Activated CD4-positive, alpha-beta T cell treated with anti-CD3 and anti-CD28 coated beads, Interleukin-2, amount 10 ng/mL, durations not matched to agents 7 days and 5 days (primary cell): ENCODE measurements around the gene ANO7. TPM values are rescaled to one million over a fixed set of nuclear protein-coding genes. Genes with fewer than 3 reads are reported as not detected.

ENCODE experiments used
- CTCF ChIA-PET: fragments of 350-600 bp; sonication (Branson Sonifier 250); formaldehyde crosslinking; loops from one replicate; lab custom pipeline; 2021; ENCODE audit warnings: antibody characterized with exemption; lab: Charles Lee
- POLR2A ChIA-PET: fragments of 350-600 bp; sonication (Branson Sonifier 250); formaldehyde crosslinking; loops from one replicate; lab custom pipeline; 2021; ENCODE audit warnings: antibody characterized with exemption; lab: Charles Lee
- DNase-seq: peaks from one replicate; pipeline ENCODE4 v3.0.0-alpha.2; 2020
- H3K27ac Mint-ChIP-seq: one replicate; pipeline ENCODE4 v1.8.0; 2021; ENCODE audit warnings: mild to moderate bottlenecking, moderate library complexity, mixed read lengths
- H3K27me3 Mint-ChIP-seq: one replicate; pipeline ENCODE4 v1.8.0; 2021; ENCODE audit warnings: mixed read lengths
- H3K36me3 Mint-ChIP-seq: one replicate; pipeline ENCODE4 v1.8.0; 2021; ENCODE audit warnings: low read depth, mixed read lengths
- H3K4me1 Mint-ChIP-seq: one replicate; pipeline ENCODE4 v1.8.0; 2021; ENCODE audit warnings: mixed read lengths
- H3K4me3 Mint-ChIP-seq: one replicate; pipeline ENCODE4 v1.8.0; 2021; ENCODE audit warnings: mild to moderate bottlenecking, moderate library complexity, mixed read lengths
- H3K9me3 Mint-ChIP-seq: one replicate; pipeline ENCODE4 v1.8.0; 2021; ENCODE audit warnings: mixed read lengths
- total RNA-seq, 2 experiments: library from RNA; stranded (reverse); gene quantifications; one replicate each; pipeline ENCODE4 v1.2.3, GENCODE V29; 2021

The ANO7 gene
- total RNA-seq, 2 experiments from 2014 or later = 0.12 TPM

DNA sequence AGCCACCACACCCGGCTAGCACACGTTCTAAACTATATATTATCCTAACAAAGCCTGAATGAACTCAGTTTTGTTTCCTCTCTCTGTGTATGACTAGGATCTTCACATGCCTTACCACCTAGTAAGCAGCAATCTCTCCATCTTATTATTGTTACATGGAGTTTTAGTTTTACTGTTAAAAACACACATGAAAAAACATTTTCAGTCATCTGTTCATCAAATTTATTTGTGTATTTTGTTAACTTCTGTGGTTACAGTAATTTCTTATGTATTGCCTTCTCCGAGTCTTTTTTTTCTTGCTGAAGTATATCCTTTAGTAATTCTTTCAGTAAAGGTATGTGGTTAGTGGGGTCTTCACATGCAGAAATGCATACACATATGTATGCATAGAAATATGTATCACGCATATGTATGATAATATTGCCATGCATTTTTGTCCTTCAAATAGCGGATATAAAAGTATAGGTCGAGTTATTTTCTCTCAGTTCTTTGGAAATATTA is 31.4 kb downstream of the ANO7 start:
- H3K36me3 Mint-ChIP-seq = no peaks in the 10 kb centered on the region
- no peak overlapping the region for H3K4me3 Mint-ChIP-seq
- POLR2A ChIA-PET = no interaction called here
- peaks cover 12% of the 10 kb centered on the region for H3K4me1 Mint-ChIP-seq
- no peak for DNase-seq
- no peak overlapping the region for H3K27ac Mint-ChIP-seq
- CTCF ChIA-PET = no interaction called here
- H3K27me3 Mint-ChIP-seq = peaks cover 33% of the 10 kb centered on the region
- H3K9me3 Mint-ChIP-seq = no peaks in the 10 kb centered on the region

DNA sequence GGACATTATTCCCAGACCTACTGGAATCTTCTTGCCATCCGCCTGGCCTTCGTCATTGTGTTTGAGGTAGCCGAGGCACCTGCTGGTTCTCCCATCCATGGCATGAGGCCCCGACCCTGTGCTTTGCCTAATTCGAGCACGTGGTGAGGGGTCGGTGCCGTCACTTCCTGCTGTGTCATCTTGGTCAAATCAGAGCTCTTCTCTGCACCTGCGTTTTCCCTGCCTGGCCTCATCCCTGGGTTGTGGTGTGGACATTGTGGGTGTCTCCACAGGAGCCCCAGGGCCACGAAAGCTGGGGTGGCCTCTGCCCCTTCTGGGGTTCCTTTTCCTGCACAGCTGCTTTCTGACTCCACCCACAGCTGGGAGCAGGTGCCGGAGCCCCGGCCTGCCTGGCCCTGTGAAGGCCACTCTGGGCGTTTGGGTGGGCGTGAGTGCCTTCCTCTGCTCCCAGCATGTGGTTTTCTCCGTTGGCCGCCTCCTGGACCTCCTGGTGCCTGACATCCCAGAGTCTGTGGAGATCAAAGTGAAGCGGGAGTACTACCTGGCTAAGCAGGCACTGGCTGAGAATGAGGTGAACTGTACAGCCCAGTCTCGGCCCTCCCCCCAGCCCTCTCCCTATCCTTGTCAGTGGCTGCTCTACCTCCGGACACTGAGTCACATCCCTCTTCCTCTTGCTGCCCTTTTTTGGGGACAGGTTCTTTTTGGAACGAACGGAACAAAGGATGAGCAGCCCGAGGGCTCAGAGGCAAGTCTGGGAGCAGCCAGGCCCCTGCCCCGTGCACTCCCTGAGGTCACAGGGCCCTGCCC is 34.9 kb downstream of the ANO7 start:
- DNase-seq = no peak
- H3K9me3 Mint-ChIP-seq = no peaks in the 10 kb centered on the region
- peaks cover 10% of the 10 kb centered on the region for H3K4me1 Mint-ChIP-seq
- peaks cover 17% of the 10 kb centered on the region for H3K27me3 Mint-ChIP-seq
- ChIA-PET POLR2A (no interaction called here), CTCF (interaction anchor here (0.6 kb wide), 1 partner anchor 326 kb away, joined by 3 read pairs; no protein-coding TSS in a partner anchor)
- no peak overlapping the region for H3K27ac Mint-ChIP-seq
- no peak overlapping the region for H3K4me3 Mint-ChIP-seq
- H3K36me3 Mint-ChIP-seq = peaks cover 6% of the 10 kb centered on the region

DNA sequence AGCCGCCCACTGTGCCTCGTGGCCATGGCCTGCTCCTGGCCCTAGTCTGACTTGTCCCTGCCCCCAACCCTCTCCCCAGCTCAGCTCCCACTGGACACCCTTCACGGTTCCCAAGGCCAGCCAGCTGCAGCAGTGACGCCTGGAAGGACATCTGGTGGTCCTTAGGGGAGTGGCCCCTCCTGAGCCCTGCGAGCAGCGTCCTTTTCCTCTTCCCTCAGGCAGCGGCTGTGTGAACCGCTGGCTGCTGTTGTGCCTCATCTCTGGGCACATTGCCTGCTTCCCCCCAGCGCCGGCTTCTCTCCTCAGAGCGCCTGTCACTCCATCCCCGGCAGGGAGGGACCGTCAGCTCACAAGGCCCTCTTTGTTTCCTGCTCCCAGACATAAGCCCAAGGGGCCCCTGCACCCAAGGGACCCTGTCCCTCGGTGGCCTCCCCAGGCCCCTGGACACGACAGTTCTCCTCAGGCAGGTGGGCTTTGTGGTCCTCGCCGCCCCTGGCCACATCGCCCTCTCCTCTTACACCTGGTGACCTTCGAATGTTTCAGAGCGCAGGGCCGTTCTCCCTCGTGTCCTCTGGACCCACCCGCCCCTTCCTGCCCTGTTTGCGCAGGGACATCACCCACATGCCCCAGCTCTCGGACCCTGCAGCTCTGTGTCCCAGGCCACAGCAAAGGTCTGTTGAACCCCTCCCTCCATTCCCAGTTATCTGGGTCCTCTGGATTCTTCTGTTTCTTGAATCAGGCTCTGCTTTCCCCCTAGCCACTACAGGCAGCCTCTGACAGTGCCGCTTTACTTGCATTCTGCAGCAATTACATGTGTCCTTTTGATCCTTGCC is 35.8 kb downstream of the ANO7 start:
- no peak for DNase-seq
- ChIA-PET CTCF (no interaction called here), POLR2A (no interaction called here)
- peaks cover 9% of the 10 kb centered on the region for H3K27me3 Mint-ChIP-seq
- peak overlapping the region; percentile 25 for H3K27ac Mint-ChIP-seq
- H3K9me3 Mint-ChIP-seq = no peaks in the 10 kb centered on the region
- peaks cover 2% of the 10 kb centered on the region for H3K4me1 Mint-ChIP-seq
- H3K36me3 Mint-ChIP-seq = peaks cover 9% of the 10 kb centered on the region
- no peak overlapping the region for H3K4me3 Mint-ChIP-seq

DNA sequence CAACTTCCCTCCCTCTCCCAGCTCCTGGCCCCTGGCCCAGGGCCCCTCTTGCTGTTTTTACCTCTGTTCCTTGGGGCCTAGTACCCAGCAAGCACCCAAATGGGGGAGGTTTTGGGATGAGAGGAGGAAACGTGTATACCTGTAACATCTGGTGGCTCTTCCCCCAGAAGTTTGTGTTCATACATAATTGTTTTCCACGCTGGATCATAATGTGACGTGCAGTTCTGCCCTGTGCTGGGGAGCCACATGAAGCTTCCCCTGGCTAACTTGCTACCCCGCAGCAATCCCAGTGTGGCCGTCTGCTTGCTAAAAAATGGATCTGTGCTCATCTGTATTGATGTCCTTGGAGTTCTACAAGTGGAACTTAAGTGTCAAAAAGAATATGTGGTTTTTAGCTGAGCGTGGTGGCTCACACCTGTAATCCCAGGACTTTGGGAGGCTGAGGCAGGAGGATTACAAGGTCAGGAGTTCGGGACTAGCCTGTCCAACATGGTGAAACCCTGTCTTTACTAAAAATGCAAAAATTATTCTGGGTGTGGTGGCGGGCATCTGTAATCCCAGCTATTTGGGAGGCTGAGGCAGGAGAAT is 36.5 kb downstream of the ANO7 start:
- Mint-ChIP-seq H3K27ac (no peak overlapping the region), H3K4me1 (no peaks in the 10 kb centered on the region), H3K4me3 (no peak overlapping the region), H3K9me3 (no peaks in the 10 kb centered on the region), H3K27me3 (peaks cover 3% of the 10 kb centered on the region), H3K36me3 (peaks cover 12% of the 10 kb centered on the region)
- DNase-seq = no peak
- CTCF ChIA-PET = no interaction called here
- POLR2A ChIA-PET = no interaction called here

- CTCF ChIA-PET = no interaction called here
Measured at GRCh38 chr2:241225545-241225944, 37.1 kb downstream of the ANO7 start.

DNA sequence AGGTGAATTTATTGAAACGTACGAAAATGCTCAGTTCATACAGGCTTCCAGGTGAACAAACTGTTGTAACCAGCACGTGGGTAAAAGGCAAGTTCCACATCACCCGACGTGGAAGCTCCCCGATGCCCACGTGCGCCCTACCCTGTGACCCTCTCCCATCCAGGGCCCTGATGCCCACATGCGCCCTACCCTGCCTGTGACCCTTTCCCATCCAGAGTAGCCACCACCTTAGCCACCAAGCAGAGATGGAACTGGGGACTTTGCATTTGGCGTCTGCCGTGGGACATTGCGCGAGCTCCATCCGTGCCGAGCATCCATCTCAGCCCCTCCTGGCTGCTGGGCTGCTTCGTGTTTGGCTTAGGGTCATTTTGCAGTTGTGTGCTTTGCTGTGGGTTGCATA is 37.5 kb downstream of the ANO7 start:
- no peaks in the 10 kb centered on the region for H3K27me3 Mint-ChIP-seq
- ChIA-PET POLR2A (no interaction called here), CTCF (interaction anchor here (0.6 kb wide), 1 partner anchor 92 kb away, joined by 3 read pairs; no protein-coding TSS in a partner anchor)

More at GRCh38 chr2:241225545-241225944, 37.1 kb downstream of the ANO7 start:
- Mint-ChIP-seq H3K27ac (no peak overlapping the region), H3K4me3 (no peak overlapping the region), H3K27me3 (no peaks in the 10 kb centered on the region), H3K36me3 (peaks cover 13% of the 10 kb centered on the region), H3K4me1 (no peaks in the 10 kb centered on the region), H3K9me3 (no peaks in the 10 kb centered on the region)
- no peak for DNase-seq
- POLR2A ChIA-PET = no interaction called here

GRCh38 chr2:241226723-241227572 is 38.5 kb downstream of the ANO7 start:
- no peak overlapping the region for H3K27ac Mint-ChIP-seq
- H3K36me3 Mint-ChIP-seq = peaks cover 20% of the 10 kb centered on the region
- H3K27me3 Mint-ChIP-seq = no peaks in the 10 kb centered on the region

More for the DNA sequence above, 37.5 kb downstream of the ANO7 start:
- Mint-ChIP-seq H3K9me3 (no peaks in the 10 kb centered on the region), H3K4me1 (no peaks in the 10 kb centered on the region), H3K27ac (no peak overlapping the region), H3K4me3 (no peak overlapping the region), H3K36me3 (peaks cover 13% of the 10 kb centered on the region)
- DNase-seq = no peak

GRCh38 chr2:241227594-241227993 is 39.1 kb downstream of the ANO7 start:
- H3K27ac Mint-ChIP-seq = no peak overlapping the region
- peaks cover 21% of the 10 kb centered on the region for H3K36me3 Mint-ChIP-seq
- H3K4me3 Mint-ChIP-seq = no peak overlapping the region
- no peaks in the 10 kb centered on the region for H3K9me3 Mint-ChIP-seq
- ChIA-PET POLR2A (no interaction called here), CTCF (interaction anchor here (1.2 kb wide), 1 partner anchor 8 kb away, joined by 3 read pairs; no protein-coding TSS in a partner anchor)
- DNase-seq = no peak
- H3K27me3 Mint-ChIP-seq = no peaks in the 10 kb centered on the region
- H3K4me1 Mint-ChIP-seq = no peaks in the 10 kb centered on the region

More at GRCh38 chr2:241226723-241227572, 38.5 kb downstream of the ANO7 start:
- CTCF ChIA-PET = interaction anchor here (0.6 to 1.2 kb wide), 2 partner anchors 8 to 91 kb away, joined by 3 read pairs; no protein-coding TSS in a partner anchor
- H3K9me3 Mint-ChIP-seq = no peaks in the 10 kb centered on the region
- H3K4me3 Mint-ChIP-seq = no peak overlapping the region
- H3K4me1 Mint-ChIP-seq = no peaks in the 10 kb centered on the region
- no peak for DNase-seq
- POLR2A ChIA-PET = no interaction called here

- Mint-ChIP-seq H3K27me3 (no peaks in the 10 kb centered on the region), H3K9me3 (no peaks in the 10 kb centered on the region), H3K4me1 (no peaks in the 10 kb centered on the region), H3K27ac (no peak overlapping the region), H3K4me3 (no peak overlapping the region), H3K36me3 (peaks cover 28% of the 10 kb centered on the region)
- DNase-seq = no peak
- CTCF ChIA-PET = interaction anchor here (0.6 to 1.2 kb wide), 2 partner anchors 9 kb away, joined by 3 read pairs; no protein-coding TSS in a partner anchor
- POLR2A ChIA-PET = interaction anchor here (0.6 kb wide), 1 partner anchor 39 kb away, joined by 3 read pairs; no protein-coding TSS in a partner anchor
Measured at GRCh38 chr2:241228081-241228859, 39.8 kb downstream of the ANO7 start.

GRCh38 chr2:241228860-241229516 is 40.5 kb downstream of the ANO7 start:
- POLR2A ChIA-PET = interaction anchor here (0.6 kb wide), 1 partner anchor 39 kb away, joined by 3 read pairs; no protein-coding TSS in a partner anchor
- Mint-ChIP-seq H3K4me1 (no peaks in the 10 kb centered on the region), H3K9me3 (no peaks in the 10 kb centered on the region), H3K27ac (no peak overlapping the region), H3K27me3 (no peaks in the 10 kb centered on the region), H3K36me3 (peaks cover 31% of the 10 kb centered on the region), H3K4me3 (no peak overlapping the region)
- CTCF ChIA-PET = interaction anchor here (0.6 kb wide), 1 partner anchor 8 kb away, joined by 3 read pairs; no protein-coding TSS in a partner anchor
- no peak for DNase-seq
